Middle frontal gyrus (tissue), 1 donor: ENCODE data around the gene SLC16A11.

ENCODE experiments used
- DNase-seq: peaks from one replicate; pipeline ENCODE4 v3.0.0-alpha.2; 2015; ENCODE audit warnings: low spot score; ENCODE audit errors: extremely low spot score

SLC16A11 gene

GRCh38 chr17:7026471-7027115 lies 17.3 kb downstream of the SLC16A11 start:
- no peak for DNase-seq

GRCh38 chr17:7025245-7025644 lies 18.6 kb downstream of the SLC16A11 start:
- DNase-seq, result no peak

GRCh38 chr17:7024402-7024785 lies 19.5 kb downstream of the SLC16A11 start:
- DNase-seq, result no peak

- no peak for DNase-seq
Measured at GRCh38 chr17:7023576-7024401, 20.1 kb downstream of the SLC16A11 start.

GRCh38 chr17:7022781-7023571 lies 20.9 kb downstream of the SLC16A11 start, which contains the start of gene BCL6B:
Gene BCL6B, plus strand, starts transcription at chr17:7023050. Its CDS starts 622 bp downstream, at chr17:7023672.
- DNase-seq, result no peak

GRCh38 chr17:7021993-7022778 lies 21.7 kb downstream of the SLC16A11 start:
- DNase-seq, result no peak

GRCh38 chr17:7020894-7021664 lies 22.8 kb downstream of the SLC16A11 start:
- DNase-seq, result no peak

- no peak for DNase-seq
Measured at GRCh38 chr17:7019839-7020519, 23.9 kb downstream of the SLC16A11 start.

GRCh38 chr17:7019367-7019766 lies 24.5 kb downstream of the SLC16A11 start:
- DNase-seq, result no peak

- no peak for DNase-seq
Measured at GRCh38 chr17:7018331-7018964, 25.4 kb downstream of the SLC16A11 start.

GRCh38 chr17:7017827-7018200 lies 26.1 kb downstream of the SLC16A11 start:
- no peak for DNase-seq

GRCh38 chr17:7016886-7017826 lies 26.7 kb downstream of the SLC16A11 start:
- no peak for DNase-seq

GRCh38 chr17:7016418-7016817 lies 27.5 kb downstream of the SLC16A11 start:
- no peak for DNase-seq

GRCh38 chr17:7014995-7015958 lies 28.6 kb downstream of the SLC16A11 start:
- no peak for DNase-seq

- peak; percentile 94 for DNase-seq
Measured at GRCh38 chr17:7014261-7014994, 29.5 kb downstream of the SLC16A11 start.

- DNase-seq, result no peak
Measured at GRCh38 chr17:7011942-7012254, 32.0 kb downstream of the SLC16A11 start.

GRCh38 chr17:7011415-7011814 lies 32.5 kb downstream of the SLC16A11 start:
- DNase-seq, result no peak
